Activated CD4-positive, CD25-positive, alpha-beta regulatory T cell (primary cell): ENCODE data around the gene COL21A1.

ENCODE experiments used
- DNase-seq, 4 experiments: peaks; one replicate each; lab custom pipeline; 2025; lab: John Stamatoyannopoulos, UW

The COL21A1 gene

DNA sequence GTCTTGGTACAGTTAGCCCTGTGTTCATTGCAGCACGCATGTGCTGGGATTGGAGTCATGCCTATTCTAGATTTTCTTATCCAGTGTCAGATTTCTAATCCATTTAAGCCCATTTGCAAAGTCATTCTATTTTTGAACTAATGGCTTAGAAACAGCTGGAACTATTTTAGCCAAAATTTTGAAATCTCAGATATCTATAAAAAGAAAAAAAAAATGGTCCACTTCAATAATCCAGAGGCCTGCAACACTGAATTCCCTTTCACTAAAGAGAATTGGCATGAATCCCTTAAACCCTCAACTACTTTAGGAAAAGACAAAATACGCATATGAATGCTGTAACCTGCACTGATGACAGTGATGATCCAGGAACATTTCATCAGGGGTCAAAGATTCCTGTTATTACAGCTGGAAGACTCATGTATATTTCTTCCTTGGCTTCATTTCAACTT, 1.5 kb downstream of the COL21A1 start:
- DNase-seq, result no peak

DNA sequence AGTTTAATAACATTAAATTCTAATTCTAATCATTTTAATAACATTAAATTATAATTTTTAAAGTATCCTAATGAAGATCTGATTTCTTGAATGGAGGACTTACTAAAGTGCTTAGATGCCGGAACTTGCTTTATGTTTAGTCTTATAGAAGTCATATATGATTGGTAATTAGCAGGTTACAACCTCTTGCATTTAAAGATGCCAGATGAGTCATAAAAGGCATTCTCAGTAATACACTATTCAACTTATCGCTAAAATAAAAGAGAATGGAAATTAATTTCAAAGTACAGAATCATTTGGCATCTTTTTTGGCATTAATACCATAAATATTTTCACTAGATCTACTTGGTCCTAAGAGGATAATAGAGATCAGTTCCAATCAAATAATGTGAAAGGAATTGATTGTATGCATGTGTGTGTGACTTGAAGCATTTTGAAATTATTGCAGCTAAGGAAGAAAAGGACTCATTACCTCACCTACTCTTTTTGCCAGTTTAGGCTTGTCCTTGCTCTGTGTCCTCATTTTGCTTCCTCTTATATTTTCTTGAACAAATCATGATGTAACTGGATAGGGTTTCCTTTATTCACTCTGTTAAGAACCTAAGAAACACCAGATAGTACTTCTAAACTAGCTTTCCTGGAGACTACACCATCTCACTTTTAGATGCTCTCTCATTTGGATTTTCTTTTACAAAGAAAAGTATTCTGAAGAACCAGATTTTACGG, 2.7 kb downstream of the COL21A1 start:
- no peak for DNase-seq

DNA sequence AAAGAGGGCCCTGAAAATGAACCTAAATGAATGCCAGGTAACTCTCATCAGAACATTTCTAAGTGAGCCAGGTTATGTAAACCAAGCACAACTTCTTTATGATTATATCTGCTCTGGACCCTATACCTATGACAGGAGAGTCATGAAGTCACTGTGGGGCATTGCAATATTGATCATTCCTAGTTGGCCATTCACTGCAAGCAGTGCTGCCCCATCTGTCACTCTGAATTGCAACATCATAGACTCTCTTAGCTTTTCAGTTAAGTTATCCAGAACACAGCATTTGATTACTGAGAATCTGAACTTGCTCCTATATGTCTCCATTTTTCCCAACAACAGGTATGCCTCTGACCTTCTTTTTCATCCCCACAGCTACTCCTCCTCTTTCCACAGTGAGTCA, 3.3 kb downstream of the COL21A1 start:
- no peak for DNase-seq

DNA sequence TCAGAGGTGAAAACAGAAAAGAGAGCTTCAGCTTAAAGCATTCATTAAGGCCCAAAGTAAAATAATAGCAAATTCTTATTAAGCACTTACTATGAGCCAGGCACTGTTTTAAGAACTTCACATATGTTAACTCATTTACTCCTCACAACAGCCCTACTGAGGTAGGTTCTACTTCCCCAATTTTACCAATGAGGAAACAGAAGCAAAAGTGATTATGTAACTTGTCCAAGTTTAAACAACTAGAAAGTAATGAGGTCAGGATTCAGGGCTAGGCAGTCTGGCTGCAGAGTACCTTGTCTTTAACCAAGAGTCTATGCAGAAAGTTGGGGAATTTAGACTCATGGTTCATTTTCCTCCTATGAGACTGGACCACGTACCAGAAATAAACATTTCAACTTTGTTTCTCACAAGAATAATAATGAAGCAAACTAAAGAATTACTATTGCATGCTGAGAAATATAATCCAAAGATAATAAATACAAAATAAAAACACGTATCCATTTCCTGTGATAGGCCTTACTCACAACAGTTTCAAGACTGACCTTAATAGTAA, 3.8 kb downstream of the COL21A1 start:
- DNase-seq, result no peak

DNA sequence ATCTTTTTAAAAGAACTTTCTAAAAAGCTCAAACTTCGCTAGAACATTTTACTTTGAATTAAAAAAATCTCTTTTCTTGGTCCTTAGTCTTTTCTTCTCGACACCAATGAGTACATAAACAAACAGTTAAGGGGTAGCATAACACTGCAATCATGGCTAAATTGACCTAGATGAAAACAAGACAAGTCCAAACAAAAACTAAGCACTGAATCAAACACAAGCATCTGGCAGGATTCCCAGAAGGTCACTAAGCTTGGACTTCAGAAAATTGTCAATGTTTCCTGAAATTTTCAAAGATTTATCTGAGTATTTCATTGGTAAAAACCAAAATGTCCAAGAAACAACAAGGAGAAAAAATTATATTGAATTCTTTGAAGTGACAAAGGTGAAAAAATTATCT, 5.0 kb downstream of the COL21A1 start:
- no peak for DNase-seq

DNA sequence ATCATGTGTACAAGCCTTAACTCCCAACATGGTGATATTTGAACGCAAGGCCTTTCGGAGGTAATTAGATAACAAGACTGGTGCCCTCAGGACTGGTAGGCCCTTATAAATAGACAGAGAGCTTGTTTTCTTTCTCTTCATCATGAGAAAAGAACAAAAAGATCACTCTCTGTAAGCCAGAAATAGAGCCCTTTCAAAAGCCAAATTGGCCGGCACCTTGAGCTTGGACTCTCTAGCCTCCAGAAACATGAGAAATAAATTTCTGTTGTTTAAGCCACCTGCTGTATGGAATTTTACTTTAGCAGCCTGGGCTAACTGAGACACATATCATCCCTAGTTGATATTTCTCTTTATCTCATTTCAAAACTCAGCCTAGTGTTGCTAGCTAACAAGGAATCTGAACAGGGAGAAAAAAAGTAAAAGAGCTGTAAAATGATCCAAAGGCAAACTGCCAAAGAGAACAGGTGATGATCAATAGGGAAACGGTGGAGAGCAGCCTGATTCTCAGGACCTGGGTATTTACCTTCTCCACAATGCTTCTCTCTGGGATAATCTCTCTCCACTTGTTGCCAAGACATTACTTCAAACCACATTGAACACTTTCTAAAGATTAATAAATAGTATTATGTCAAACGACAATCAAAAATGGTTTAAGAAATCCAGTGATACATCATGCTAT, 6.1 kb downstream of the COL21A1 start:
- DNase-seq, result no peak

DNA sequence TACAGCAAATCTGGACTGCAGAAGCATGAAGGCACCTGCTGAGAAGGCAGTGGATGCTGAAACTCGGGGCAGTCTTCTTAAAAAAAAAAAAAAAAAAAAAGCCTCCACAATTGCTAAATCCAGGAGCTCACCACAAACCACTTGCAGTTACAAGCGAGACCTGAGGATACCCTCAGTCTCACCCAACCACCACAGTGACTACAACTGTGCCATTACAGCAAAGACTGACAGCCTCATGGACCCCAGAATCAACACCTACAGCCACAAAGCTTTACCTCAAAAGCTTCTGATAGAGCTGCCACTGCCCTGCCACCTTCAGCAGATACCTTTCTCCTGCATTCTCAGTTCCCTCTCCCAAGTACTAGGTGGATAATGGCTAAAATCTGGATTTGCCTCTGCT, 9.0 kb downstream of the COL21A1 start:
- no peak for DNase-seq

DNA sequence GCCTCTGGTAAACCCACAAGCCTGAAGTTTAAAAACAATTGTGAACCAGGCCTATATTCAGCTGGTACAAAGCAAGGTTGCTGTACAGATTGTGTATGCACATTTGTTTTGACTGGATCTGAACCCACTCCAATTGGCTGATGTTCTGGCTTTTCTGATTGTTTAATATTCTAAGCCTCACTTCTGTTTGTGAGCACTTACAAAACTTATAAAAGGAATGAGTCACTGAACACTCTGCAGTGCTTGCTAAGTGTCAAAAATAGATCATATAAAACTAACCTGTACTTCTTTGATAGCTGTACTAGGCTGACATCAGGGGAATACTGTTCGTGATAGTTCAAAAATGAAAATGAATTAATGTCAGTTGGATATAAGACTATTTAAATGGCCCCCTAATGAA, 12.1 kb downstream of the COL21A1 start:
- DNase-seq, result no peak

DNA sequence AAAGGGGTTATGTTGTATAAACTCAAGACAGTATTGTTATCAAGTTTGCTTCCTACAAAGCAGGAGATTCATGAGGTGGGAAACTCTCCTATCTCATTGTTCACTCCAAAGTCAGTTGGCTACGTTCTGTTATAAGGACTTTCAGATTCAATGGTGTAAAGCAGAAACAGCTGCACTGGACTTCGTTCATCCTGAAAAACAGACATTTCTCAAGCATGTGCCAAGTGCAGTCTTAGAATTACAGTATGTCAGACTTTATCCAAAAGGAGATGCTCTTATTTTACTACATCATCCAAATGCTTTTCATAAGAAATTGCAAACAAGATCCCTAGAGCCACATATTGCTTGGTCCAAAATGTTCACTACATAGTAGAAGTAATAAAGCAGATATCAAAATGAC, 14.9 kb downstream of the COL21A1 start:
- no peak for DNase-seq

DNA sequence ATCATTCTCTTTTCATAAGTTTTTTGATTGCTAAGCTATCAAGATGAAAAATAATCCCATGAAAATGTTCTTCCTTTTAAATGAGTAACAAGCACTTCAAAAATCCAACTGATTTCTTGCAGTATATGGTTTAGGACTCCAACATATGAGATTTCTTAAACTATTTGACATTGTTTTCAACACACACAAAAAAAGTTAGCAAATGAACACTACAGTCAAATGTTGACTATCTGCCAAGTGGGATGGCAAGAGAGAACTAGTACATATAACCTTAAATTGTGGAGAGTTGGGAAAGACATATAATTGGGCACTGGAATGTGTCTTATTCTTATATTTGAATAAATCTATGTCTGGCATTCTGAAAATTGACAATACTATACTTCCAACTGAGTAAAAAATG, 15.6 kb downstream of the COL21A1 start:
- DNase-seq, result no peak

DNA sequence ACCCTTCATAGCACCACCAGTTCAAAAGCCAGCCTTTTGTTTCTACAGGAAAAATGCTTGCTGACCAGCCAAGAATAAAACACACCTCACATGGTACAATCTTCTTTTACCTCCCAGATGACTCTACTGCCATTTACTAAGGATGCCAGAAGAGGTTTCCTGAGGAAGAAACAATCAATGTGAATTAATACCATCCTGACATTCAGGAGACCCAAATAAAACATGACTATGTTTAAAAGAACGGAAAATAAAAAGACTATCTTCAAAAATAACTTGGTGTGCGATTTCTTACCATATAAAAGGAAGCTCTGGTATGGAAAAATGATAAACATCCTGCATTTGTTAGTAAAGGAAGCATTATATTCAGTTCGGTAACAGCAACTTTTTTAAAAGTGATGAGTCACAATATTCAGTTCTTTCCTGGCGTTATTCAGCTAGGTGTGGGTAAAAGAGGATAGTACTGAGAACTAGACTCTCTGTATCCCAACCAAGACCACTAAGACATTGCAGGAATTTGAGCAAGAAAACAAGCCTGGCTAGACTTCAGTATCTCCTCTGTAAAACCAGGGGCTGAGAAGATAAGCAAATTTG, 16.3 kb downstream of the COL21A1 start:
- DNase-seq, result no peak

DNA sequence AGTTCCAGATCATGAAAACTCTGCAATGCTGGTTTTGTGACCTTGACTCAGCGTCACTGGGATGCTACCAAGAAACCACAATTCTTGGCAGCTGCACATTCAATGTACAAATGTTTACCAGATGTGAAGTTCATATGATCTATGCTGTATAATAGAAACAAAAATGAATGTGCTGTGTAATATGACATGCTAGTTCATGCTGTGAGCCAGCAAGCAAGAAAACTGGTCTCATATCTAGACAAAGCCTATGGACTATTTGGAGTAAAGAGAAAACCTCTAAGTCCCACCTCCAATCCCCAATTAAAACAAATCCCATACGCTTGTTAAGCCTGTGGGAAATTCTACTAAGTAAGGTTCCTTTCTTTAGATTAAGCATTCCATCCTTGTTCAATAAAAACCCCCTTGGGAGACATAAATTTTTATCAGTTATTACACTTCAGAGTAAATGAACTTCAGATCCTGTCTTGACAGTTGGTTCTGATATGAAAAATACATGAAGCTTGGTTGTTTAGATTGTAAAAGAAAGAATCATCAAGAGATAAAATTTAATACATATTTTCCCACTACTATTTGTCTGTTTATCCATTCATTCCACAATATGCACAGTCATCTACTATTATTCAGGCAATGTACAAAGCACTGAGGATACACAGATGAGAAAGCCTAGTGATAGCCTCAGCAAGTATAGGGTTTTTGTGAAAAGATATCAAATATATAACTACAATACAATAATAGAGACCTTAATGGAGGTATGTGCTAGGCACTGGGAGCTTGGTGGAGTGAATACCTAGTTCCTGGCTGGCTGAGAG, 20.1 kb downstream of the COL21A1 start:
- DNase-seq, result no peak

DNA sequence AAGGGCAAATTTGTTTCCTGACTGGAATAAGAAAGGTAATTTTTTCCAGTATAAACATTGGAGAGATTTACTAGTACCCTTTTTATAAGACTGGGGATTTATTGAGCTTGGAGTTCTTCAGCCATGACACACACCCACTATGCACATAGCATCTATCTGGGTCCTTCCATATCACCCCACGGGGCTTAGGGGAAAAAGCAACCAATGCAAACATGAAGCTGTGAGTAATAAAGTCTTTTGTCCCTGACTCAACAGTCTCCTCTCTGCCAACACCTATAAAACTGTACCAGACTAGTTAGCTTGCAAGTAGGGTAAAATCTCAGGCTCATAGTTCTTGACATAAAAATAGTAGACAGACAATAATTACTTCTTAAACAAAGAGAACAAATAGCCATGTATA, 23.4 kb downstream of the COL21A1 start:
- DNase-seq, result no peak

DNA sequence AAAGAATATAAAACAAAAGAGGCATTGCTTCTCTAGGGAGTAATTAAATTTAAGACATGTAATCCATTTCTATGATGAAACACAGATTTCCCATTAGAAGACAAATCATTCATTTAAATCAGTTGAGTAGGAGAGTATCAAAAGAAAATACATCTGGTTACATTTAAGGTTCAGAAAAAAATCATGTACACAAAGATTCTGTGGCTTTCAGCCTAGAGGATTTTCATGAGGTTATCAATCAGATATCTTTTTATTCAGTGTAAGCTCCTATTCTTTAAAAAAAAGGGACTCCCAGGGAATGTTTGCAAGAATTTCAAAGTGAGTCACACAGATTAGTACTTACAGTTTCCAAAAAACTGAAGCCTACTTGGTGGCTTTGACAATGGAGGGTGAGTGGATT, 24.9 kb downstream of the COL21A1 start:
- DNase-seq, result no peak

DNA sequence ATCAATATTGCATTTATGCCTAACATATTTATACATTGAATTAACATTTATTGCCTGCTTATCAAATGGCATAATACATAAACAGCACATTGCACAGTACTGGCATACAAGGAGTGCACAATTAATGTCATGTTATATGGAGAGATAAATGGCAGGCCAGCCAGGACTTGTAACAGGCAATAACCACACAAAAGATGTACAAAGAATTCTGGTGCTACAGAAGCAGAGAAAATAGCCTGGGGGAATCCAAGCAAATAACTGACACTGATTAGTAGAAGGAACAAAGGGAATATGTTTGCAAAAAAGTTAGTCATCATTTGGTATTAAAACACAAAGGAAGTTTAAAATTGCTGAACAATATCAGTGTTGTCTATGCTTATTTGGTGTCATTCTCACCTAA, 27.3 kb downstream of the COL21A1 start:
- no peak for DNase-seq

DNA sequence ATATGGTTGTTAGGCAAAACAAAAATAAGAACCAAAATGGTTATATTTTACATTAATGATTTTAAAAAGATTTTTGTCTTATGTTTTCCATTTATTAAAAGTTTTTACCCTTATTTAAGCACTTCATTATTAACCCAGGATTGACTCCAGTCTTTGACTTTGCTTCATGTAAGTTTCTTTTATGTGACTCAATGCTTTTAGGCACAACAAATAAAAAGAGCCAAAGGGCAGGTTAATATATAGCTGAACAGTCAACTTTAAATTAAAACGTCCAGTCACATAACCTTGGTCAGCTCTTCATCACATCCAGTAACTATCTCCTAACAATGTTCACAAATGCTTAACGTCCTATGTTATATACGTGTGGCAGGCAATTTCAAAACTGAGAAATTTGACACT, 32.7 kb downstream of the COL21A1 start:
- no peak for DNase-seq

DNA sequence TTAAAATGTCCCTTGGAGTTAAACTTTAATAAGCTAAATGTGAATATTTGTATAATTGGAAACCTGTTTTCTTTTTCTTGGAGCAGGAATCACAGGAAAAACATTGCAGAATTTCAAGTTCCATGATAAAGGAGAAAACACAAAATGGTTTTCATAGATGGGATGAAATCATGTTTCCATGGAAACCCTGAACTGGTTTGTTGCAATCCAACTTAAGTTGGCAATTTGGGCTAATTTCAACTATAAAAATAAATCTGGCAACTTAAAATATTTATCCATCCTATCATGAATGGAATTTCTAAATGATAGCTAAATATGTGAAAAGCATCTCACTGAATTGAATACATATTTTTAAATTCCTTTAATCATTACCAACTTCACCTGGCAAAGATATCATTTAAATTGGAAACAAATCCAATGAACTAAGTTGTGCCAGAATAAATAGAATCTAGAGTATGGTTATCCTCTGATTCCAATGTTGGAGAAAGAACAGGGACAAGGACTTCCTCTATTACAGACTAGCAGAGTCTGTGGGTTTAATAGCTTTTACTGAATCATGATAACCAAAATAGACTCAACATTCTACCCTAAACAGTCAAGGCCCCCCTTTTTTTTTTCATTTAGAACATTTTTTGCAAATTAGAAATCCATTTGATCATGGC, 33.2 kb downstream of the COL21A1 start:
- no peak for DNase-seq

DNA sequence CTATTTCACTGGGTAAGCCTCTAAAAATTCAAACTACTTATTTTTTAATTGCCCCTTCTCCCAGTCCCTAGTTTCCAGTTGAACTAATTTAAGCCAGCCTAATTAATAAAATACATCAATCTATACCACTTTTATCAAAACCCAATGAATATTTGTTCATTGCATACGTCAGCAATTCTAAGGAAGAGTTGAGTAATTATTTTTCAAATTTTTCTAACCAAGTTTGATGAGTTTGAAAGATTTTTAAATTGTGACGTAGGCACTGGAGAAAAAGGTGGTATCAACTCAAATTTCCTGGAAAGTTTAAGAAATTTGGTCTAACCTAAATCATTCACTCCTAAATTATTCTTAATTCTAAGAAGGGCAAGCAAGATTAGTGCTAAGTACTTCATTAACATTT, 35.7 kb downstream of the COL21A1 start:
- no peak for DNase-seq

DNA sequence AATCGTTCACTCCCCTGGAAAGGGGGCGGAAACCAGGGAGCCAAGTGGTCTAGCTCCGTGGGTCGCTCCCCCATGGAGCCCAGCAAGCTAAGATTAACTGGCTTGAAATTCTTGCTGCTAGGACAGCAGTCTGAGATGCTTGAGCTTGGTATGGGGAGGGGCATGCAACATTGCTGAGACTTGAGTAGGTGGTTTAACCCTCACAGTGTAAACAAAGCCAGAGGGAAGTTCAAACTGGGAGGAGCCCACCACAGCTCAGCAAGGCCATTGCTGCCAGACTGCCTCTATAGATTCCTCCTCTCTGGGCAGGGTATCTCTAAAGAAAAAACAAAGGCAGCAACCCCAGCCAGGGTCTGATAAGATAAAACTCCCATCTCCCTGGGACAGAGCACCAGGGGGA, 43.2 kb downstream of the COL21A1 start:
- DNase-seq, result no peak

DNA sequence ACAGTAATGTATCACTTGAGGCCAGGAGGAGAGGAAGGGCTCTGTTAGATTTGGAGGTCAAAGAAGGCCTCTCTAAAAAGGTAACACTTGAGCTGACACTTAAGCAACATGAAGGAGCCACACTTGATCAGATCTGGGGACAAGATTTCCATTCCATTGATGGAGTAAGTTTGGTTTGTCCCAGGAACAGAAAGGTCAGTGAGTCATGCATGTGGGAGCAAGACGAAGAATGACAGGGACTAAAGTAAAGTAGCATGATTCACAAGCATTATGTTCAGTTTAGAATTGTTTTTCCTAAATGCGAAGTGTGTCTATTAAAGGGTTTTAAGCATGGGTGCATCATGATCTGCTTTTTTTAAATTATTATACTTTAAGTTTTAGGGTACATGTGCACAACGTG, 47.4 kb downstream of the COL21A1 start:
- DNase-seq, result no peak

DNA sequence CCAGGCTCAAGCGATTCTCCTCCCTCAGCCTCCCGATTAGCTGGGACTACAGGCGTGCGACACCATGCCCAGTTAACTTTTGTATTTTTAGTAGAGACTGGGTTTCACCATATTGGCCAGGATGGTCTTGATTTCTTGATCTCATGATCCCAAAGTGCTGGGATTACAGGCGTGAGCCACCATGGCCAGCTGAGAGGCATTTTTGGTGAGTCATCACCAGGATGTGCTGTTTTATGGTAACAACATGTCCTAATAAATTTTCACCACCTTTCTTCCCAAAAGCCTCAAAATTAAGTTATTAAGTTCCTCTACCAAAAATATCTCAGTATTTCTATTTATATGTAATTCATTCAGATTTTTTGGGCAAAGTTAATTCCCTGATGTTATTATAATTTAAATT, 53.5 kb downstream of the COL21A1 start:
- no peak for DNase-seq

DNA sequence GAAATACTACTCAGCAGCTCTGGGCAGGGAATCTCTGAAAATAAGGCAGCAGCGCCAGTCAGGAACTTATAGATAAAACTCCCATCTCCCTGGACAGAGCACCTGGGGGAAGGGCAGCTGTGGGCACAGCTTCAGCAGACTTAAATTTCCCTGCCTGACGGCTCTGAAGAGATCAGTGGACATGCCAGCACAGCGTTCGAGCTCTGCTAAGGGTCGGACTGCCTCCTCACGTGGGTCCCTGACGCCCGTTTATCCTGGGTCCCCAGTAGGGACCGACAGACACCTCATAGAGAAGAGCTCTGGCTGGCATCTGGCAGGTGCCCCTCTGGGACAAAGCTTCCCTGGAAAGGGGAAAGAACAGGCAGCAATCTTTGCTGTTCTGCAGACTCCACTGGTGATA, 59.0 kb downstream of the COL21A1 start:
- no peak for DNase-seq
